MM.1S (cell line): ENCODE data around the gene CPXM1.

Experiments used
- EZH2 ChIP-seq: fragments of 300-600 bp; sonication (generic); optimal IDR thresholded peaks from 2 replicates; pipeline ENCODE3; 2017; ENCODE audit warnings: low read depth, mild to moderate bottlenecking, antibody characterized with exemption, low read length, mixed read lengths
- EZH2phosphoT487 ChIP-seq: fragments of 300-600 bp; sonication (generic); IDR thresholded peaks from 2 replicates; pipeline ENCODE4 v1.6.1; 2018; ENCODE audit warnings: antibody characterized with exemption, low read length
- TF ChIP-seq, protein P1 (sequence below): fragments of 300-600 bp; sonication (generic); IDR thresholded peaks from 2 replicates; pipeline ENCODE4 v1.5.1; 2016; ENCODE audit warnings: antibody characterized with exemption, low read length, mixed read lengths

- TF ChIP-seq EZH2phosphoT487 (no peak), EZH2 (no peak)
- TF ChIP-seq, protein P1, sequence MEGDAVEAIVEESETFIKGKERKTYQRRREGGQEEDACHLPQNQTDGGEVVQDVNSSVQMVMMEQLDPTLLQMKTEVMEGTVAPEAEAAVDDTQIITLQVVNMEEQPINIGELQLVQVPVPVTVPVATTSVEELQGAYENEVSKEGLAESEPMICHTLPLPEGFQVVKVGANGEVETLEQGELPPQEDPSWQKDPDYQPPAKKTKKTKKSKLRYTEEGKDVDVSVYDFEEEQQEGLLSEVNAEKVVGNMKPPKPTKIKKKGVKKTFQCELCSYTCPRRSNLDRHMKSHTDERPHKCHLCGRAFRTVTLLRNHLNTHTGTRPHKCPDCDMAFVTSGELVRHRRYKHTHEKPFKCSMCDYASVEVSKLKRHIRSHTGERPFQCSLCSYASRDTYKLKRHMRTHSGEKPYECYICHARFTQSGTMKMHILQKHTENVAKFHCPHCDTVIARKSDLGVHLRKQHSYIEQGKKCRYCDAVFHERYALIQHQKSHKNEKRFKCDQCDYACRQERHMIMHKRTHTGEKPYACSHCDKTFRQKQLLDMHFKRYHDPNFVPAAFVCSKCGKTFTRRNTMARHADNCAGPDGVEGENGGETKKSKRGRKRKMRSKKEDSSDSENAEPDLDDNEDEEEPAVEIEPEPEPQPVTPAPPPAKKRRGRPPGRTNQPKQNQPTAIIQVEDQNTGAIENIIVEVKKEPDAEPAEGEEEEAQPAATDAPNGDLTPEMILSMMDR, result no peak
These were observed 13.6 kb upstream of the CPXM1 start for GRCh38 chr20:2814076-2814475.
